Left kidney (tissue), 8 donors: ENCODE results near the gene CNOT6L. TPM values are rescaled to one million over a fixed set of nuclear protein-coding genes. Genes with fewer than 3 reads are reported as not detected.
A peak's percentile ranks its signal among the peaks of the same experiment; 100 is the strongest.
"Not testable (repeated sequence)": the region's sequence is repeated elsewhere in the genome, so short reads cannot be mapped to it uniquely, and the experiment has no call there.

Source experiments
- DNase-seq: peaks from one replicate; pipeline ENCODE4 v3.0.0-alpha.2; 2013
- long read RNA-seq, 8 donors: transcript quantifications; one replicate each; lab custom pipeline, GENCODE V29; 2026
- polyA plus RNA-seq: library from polyadenylated mRNA; unstranded; fragments of 120-200 nt; gene quantifications from one replicate; pipeline ENCODE4 v1.2.1, GENCODE V29; 2013; ENCODE audit not compliant: insufficient read length

The CNOT6L gene
- polyA plus RNA-seq: 38.4 TPM
- long read RNA-seq, donor 1, transcript CNOT6L-206 (12 exons, 1,890 nt): major isoform, 6 of 6 reads
- long read RNA-seq, donor 1, partial matches to known transcripts: 0 of 6 reads
- long read RNA-seq, donor 1, other reads (novel, unspliced or antisense): 0 of 6 reads
- long read RNA-seq, donor 2, full-length matches to known transcripts: 3 of 3 reads
- long read RNA-seq, donor 2, partial matches to known transcripts: 0 of 3 reads
- long read RNA-seq, donor 2, other reads (novel, unspliced or antisense): 0 of 3 reads
- long read RNA-seq, donor 3, partial matches to known transcripts: 0 of 3 reads
- long read RNA-seq, donor 3, other reads (novel, unspliced or antisense): 0 of 3 reads
- long read RNA-seq, donor 4: 0 reads
- long read RNA-seq, donor 5, partial matches to known transcripts: 0 of 2 reads
- long read RNA-seq, donor 5, other reads (novel, unspliced or antisense): 0 of 2 reads
- long read RNA-seq, donor 6, transcript CNOT6L-206 (12 exons, 1,890 nt): major isoform, 5 of 5 reads
- long read RNA-seq, donor 6, partial matches to known transcripts: 0 of 5 reads
- long read RNA-seq, donor 6, other reads (novel, unspliced or antisense): 0 of 5 reads
- long read RNA-seq, donor 7, partial matches to known transcripts: 0 of 2 reads
- long read RNA-seq, donor 7, other reads (novel, unspliced or antisense): 0 of 2 reads
- long read RNA-seq, donor 8, partial matches to known transcripts: 0 of 1 reads
- long read RNA-seq, donor 8, other reads (novel, unspliced or antisense): 0 of 1 reads

DNA sequence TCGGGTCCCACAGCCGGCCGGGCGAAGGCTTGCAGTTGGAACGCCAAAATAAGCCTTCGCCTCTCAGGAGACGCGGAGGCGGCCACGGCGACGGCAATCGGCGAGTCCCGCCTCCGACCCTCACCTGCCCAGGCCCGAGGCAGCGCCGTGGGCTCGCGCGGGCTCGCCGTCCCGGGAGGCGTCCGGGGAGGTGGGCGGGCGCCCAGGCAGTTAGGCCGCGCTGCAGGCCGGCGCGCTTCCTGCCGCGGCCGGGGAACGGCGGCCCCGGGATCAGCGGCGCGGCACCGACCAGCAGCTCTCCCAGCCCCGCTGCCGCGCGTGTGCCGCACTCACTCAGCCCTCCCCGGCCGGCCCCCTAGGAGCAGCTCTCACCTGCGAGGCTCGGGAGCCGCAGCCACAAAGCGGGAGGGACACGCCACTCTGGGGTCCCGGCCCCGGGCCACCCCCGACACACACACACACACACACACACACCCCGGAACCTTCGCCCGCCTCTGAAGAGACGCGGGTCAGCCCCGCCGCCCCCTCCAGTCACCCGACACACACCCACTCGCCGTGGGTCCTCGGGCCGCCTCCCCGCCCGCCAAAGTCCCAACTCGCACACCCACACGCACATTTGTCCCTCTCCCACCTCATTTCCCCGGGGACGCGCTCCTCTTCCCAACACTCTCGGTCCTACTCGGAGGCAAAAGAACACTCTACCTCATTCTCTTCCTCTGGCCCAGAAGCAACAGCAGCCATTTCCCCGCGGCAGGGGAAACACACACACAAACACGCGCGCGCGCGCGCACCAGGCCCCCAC, at the start of gene CNOT6L:
TSS of gene CNOT6L (minus strand) at position 767 of the 802 bp plus-strand sequence. CDS start at position 707, 60 bp downstream.
- DNase-seq: peak; percentile 59

DNA sequence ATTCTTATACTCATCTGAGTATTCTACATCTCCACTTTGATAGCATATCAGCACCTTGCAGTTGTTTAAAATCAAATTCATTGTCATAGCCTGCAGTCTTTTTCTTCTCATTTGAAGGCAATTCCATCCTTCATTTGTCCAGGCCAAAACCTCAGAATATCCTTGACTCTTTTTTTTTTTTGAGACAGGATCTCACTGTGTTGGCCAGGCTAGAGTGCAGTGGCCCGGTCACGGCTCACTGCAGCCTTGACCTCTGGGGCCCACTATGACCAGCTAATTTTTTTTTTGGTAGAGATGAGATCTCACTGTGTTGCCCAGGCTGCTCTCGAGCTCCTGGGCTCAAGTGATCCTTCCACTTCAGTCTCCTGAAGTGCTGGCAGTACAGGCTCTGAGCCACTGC, 46.1 kb upstream of the CNOT6L start:
- DNase-seq: no peak

DNA sequence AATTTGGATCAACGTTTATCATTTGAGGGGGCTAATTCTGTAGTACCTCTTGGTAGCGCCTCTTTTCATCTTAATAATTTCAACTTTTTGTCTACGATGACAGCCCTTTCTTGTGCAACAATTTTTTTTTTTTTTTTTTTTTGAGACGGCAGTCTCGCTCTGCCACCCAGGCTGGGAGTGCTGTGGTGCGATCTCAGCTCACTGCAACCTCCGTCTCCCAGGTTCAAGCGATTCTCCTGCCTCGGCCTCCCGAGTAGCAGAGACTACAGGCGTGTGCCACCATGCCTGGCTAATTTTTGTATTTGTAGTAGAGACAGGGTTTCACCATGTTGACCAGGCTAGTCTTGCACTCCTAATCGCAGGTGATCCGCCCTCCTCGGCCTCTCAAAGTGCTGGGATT, 44.2 kb upstream of the CNOT6L start:
- not testable (repeated sequence) for DNase-seq

DNA sequence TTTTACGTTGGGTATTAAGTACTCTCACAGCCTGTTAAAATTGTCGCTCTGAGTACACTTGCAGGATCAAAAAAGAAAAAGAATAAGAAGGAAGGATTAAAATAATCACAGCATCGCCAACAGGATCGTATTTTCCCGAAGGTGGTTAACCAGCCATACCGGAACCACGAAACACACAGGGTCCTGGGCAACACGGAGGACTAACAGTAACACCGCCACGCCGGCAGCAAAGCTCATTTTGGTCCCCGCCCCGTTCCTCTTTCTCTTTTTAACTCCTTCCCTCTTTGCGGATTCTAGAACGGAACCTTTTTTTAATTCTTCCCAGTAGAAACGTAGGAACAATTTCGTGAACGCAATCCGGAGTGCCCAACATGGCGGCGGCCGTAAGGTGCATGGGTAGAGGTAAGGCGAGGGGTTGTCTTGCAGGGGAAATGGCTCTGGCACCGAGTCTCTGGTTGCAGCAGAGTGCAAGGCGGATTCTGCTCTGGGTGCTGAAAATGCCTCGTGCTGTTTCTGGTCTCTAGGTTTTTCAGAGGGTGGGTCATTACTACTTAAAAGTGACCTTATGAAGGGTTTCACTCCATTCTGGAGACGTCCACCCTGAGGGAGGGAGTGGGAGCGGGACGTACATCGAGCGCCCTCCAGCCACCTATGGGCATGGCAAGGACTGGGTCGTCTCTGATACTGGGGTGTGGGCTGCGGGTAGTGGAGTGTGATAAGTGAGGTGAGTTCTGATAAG, 43.5 kb upstream of the CNOT6L start, which contains the start of gene MRPL1:
TSS of gene MRPL1 (plus strand) at position 353 of the 739 bp plus-strand sequence. CDS start at position 372, 19 bp downstream.
- DNase-seq: peak; percentile 96

DNA sequence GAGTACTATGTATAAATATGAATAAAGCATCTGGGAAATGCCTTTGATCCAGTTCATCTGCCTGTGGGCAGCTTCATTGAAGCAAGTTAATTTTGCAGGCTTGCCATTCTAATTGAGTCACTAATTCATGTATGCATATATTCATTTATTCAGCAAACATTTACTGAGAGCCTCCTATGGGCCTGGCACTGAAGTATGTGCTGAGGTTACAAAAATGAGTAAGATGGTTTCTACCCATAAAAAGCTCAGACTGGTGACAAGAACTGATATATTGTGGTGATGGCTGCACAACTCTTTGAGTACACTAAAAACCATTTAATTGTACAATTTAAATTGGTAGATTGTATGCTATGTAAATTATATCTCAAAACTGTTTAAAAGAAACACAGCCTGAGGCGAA, 42.3 kb upstream of the CNOT6L start:
- no peak for DNase-seq

DNA sequence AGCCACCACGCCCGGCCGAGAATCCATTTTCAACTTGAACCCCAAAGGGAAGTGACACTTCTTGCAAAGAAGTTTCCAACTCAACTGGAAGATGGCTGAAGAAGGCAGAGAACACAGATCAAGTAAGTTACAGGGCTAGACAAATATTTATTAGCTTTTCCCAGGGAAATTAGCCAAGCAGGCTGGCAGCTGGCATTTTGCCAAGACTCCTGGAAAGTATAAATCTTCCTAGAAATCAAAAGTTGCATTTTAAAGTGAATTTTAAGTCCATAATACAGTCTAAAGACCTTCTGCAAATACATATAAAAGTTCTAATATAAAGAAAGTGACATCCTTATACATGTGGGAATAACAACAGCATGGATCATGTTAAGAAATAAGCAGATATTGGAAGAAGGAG, 40.1 kb upstream of the CNOT6L start:
- DNase-seq: no peak

DNA sequence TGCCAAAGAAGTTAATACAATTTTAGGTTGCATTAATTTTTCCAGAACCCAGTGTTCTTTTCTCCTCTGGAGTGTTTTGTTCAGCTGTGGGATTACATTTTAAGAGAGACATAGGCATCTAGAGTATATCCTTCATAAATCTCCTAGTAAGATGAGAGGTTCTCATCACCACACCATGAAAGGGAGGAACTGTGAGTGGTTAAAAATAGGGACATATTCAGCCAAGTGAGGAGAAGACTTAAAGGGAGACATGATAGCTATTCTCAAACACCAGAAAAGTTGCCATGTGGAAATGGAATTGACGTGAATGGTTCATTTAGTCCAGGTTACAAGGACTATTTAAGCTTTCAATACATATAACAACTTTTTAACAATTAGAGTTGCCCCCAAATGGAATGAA, 37.0 kb upstream of the CNOT6L start:
- DNase-seq: no peak

DNA sequence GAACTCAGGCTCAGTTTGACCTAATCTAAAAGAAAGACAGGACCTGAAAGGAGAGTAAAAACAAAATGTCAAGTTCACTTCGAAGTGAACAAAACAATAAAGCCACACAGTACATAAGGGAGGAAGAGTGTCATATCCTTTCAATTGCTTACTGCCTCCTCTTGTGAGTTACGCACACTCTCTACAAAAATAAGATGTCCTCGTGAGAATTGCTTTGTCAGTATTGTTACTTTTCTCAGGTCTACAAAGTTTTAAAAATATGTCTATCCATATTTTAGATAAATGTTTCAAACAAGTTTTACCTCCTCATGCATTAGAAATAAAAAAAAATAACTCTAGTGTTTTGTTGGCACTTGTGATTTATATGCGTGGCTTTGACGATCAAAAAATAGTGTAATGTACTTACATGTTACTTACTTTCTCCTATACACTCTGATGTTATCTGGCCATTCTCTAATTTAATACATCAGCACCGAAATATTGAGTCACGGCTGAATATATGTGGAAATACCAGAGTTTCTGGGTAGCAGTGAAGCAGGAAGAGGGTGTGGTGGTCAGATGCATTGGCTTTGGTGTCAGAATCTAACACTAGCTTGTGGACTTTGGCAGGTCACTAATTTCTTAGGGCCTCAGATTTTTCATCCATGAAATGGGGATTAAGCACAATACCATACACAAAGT, 35.4 kb upstream of the CNOT6L start:
- no peak for DNase-seq

DNA sequence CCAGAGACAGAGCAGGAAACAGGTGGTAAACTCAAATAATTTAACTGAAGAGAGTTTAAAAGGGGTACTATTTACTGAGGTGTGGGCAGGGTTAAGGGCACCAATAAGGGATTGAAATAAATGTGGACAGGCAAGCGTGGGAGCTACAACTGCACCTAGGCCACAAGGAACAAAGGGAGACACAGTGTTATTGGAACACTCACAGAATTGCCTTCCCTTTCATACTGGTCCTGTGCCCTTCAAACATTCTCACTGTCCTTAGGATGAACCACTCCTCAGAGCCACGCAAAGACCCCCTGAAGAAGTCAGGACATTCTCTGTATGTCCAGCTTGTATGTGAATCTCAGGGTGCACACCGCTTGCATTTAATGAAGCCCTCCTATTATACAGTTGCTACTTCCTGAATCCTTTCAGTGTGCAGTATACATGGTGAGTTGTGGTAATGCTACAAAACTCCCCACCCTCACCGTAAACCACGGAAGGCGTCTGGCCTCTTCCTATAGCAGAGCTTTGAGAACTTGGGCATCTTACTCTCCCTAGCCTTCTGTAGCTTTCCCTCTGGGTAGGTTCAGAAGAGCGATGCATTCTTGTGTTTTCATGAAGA, 33.8 kb upstream of the CNOT6L start:
- no peak for DNase-seq

DNA sequence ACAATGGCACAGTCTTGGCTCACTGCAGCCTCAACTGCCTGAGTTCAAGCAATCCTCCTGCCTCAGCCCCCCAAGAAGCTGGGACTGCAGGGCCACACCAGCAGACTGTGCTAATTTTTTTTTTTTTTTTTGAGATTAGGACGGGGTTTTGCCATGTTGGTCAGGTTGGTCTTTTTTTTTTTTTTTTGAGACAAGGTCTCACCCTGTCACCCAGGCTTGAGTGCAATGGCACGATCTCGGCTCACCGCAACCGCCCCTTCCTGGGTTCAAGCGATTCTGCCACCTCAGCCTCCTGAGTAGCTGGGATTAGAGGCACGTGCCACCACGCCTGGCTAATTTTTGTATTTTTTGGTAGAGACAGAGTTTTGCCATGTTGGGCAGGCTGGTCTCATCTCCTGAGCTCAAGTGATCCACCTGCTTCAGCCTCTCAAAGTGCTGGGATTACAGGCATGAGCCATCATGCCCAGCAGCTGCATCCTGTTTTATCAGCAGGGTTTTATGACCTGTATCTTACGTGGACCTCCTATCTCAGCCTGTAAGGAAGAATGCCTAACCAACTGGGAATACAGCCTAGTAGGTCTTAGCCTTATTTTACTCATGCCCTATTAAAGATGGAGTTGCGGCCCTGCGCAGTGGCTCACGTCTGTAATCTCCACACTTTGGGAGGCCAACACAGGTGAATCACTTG, 30.3 kb upstream of the CNOT6L start:
- DNase-seq: no peak

DNA sequence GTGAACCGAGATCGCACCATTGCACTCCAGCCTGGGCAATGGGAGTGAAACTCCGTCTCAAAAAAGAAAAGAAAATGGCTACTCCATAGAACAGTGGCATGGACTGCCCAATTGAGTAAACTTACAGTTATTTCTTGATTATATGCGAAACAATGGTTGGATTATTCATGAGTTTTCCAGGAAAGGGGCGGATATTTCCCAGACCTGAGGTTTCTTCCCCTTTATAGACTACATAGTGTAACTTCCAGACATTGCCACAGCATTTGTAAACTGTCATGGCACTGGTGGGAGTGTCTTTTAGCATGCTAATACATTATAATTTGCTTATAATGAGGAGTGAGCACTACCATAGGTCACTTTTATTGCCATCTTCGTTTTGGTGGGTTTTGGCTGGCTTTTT, 29.3 kb upstream of the CNOT6L start:
- DNase-seq: no peak

DNA sequence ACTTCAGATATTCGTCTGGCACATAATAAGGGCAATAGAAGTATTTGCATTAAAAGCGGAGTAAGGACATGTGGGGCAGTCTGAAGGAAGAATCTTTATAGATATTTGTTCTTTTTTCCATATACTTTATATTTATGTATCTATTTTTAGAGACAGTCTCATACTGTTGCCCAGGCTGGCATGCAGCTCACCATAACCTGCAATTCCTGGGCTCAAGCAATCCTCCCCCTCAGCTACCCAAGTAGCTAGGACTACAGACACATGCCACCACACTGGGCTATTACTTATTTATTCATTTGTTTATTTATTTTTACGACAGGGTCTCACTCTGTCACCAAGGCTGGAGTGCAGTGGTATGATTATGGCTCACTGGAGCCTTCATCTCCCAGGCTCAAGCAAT, 26.8 kb upstream of the CNOT6L start:
- DNase-seq: no peak

DNA sequence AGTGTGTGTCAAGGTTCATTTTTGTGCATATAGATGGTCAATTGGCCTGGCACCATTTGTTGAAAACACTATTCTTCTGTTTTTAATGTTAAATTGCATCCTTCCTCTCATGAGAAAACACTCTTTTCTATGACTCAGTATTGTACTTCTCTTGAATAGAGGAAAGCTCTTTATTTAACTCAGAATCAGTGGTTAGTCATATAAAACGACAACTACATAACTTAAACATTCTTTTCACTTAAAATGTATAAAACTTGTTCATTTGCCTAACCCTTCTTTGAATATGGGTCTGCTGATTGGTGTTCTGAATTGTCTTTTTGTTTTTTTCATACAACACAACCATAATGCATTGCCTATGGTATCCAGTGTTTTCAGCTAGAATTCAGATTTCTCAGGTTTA, 26.2 kb upstream of the CNOT6L start:
- no peak for DNase-seq

DNA sequence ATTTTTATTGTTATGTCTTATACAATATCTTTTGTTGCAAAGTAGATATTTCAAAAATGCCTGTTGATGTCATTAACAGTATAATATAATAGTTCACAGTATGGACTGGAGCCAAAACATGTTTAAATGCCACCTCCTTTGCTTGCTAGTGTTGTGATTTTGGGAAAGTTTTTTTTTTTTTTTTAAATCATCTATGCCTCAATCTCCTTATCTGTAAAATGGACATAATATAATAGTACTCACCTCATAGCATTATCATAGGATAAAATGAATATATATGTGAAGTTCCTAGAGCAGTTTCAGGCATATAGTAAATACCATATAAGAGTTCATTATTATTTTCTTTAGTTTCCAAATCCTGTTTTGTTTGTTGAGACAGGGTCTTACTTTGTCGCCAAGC, 25.2 kb upstream of the CNOT6L start:
- no peak for DNase-seq

DNA sequence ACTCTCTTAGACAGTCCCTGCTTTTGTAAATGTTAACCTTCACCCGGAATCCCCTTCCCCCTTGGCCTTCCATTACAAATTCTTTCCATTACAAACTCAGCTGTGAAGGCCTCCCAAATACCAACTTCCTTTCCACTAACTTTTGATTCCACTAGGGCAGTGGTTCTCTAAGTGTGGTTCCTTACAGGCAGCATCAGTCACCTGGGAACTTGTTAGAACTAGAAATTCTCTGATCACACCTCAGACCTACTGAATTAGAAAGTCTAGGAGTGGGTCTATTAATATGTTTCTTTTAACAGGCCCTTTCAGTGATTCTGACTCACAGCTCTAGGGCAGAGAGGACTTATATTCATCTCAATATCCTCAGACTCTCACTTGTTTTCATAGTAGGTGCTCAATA, 24.5 kb upstream of the CNOT6L start:
- no peak for DNase-seq

DNA sequence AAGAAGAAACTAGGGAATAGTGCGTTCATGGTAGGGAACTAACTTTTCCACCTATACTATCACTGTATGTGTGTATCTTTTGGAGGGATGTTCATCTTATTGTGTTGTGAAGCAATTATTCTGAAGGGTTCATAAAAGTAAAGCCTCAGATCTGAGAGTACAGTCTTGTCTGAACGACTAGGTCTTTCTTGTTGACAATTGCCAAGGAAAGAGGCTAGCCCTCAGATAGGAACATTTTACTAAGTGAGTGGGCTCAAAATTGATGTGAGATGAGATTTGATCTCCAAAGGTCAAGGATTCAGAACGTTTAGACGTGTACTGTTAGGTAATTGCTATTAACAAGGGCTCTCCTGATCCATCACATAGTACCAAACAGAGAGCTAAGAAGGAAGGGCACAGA, 15.2 kb upstream of the CNOT6L start:
- DNase-seq: no peak

DNA sequence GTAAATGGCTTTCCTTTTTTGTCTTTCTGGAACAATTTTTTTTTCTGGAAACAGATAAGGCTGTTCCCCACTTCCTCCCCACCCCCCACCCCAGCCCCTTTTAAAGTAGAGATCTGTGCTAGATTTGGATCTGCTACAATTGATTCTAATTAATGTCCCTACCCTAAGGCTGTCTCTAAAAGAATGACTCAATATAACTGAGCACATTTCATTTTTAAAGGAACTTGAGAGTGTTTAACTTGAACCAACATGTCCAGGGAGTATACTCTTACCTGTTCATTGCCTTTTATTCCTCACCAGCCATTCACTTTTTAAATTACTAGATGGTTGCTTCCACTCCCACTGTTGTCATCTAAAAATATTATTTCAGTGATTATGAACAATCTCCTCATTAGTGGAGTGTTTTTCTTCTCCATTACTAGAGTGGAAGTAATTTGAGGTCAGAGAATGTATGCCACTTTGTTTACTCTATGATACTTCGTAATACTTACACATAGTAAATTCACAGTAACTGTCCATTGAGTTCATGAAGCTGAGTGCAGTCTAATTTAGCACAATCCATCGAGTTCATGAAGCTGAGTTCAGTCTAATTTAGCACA, 14.1 kb upstream of the CNOT6L start:
- no peak for DNase-seq

DNA sequence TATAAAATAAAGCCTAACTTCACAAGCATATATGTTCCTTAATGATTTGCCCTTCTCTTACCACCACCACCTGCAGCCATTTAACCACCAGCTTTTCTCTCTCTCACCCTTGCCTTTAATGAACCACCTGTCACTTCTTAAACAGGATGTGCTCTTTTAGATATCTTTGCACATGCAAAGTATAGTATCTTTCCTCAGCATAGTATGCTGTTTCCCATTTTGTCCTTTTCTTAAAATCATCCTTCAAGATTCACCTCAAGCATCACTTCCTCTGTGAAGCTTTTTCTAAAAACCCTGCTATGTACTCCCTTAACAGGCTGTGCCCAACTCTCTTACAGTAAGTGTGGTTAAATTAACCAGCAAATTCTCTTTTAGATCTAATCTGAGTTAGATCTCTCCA, 8.2 kb upstream of the CNOT6L start:
- DNase-seq: no peak

DNA sequence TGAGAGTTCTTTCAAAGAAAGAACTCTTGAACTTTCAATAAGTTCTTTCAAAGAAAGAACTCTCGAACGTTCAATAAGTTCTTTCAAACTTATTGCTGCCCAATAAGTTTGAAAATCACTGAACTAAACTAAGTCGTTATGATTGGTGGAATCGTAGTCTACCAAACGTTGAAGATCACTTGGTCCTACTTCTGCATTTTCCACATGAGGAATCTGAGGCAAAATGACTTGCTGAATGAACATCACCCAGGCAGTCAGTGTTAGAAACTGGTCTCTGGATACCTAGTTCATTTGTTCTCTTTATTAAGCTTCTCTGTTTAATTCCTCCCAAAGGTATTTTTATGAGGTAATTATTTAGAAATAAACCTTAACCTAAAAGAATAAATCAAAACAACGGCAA, 7.1 kb upstream of the CNOT6L start:
- DNase-seq: no peak

DNA sequence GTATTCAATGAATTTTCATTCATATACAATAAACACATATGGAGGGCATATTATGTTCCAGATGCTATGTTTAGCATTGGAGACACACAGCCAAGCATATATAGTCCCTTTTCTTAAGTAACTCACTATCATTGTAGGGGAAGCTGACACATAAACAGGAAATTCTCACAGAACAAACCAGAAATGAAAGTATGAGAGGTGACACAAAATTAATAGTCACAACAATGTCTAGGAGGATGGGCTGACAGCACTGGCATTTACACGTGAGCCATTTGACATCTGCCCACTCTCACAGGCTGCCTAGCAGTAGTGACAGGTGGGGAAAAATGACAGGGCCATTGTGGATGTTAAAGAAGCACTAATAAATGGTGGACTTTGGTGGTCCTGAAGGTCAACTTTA, 2.6 kb upstream of the CNOT6L start:
- no peak for DNase-seq
